IMR-90 (cell line): Measurements from ENCODE around the gene CDC42EP1. TPM values are rescaled to one million over a fixed set of nuclear protein-coding genes. Genes with fewer than 3 reads are reported as not detected.

ENCODE experiments used
- ATAC-seq: fragments of 200-7000 bp; cut with Tn5 transposase; 2 replicates; pipeline ENCODE4 v1.9.1; 2020; ENCODE audit warnings: low read depth, mild to moderate bottlenecking, moderate library complexity
- BruUV-seq: library from RNA; stranded (reverse); fragments of 400-500 nt; replicated peaks from 2 replicates; lab custom pipeline; 2021; lab: Mats Ljungman, UMichigan
- CTCF ChIA-PET: fragments of 300-600 bp; formaldehyde crosslinking; extraction: SDS; loops from one replicate; lab custom pipeline; 2021; ENCODE audit warnings: antibody characterized with exemption; lab: Yijun Ruan, JAX
- POLR2A ChIA-PET: fragments of 300-600 bp; sonication (Branson Sonifier 250); formaldehyde crosslinking; loops from one replicate; lab custom pipeline; 2022; ENCODE audit warnings: antibody characterized with exemption; ENCODE audit not compliant: unreplicated experiment; lab: Charles Lee
- DNase-seq: peaks from one replicate; pipeline ENCODE4 v3.0.0; 2013
- H2AFZ ChIP-seq: replicated peaks from 2 replicates; pipeline ENCODE3; 2013; ENCODE audit warnings: low read length, mild to moderate bottlenecking; ENCODE audit not compliant: poor library complexity
- H2AK5ac ChIP-seq: 2 replicates; pipeline ENCODE4 v1.6.1; 2013; ENCODE audit warnings: low read depth, low read length, inconsistent platforms
- H2AK9ac ChIP-seq: replicated peaks from 2 replicates; pipeline ENCODE3; 2013; ENCODE audit warnings: mild to moderate bottlenecking, low read depth, low read length, moderate library complexity; ENCODE audit not compliant: poor library complexity
- H2BK120ac ChIP-seq: 2 replicates; pipeline ENCODE4 v1.6.1; 2013; ENCODE audit warnings: low read depth, low read length, inconsistent platforms
- H2BK15ac ChIP-seq: 3 replicates; pipeline ENCODE4 v1.6.1; 2013; ENCODE audit warnings: low read depth, low read length, inconsistent platforms
- H2BK20ac ChIP-seq: 2 replicates; pipeline ENCODE4 v1.6.1; 2013; ENCODE audit warnings: low read depth, mild to moderate bottlenecking, inconsistent platforms, low read length, moderate library complexity
- H2BK5ac ChIP-seq: 2 replicates; pipeline ENCODE4 v1.6.1; 2013; ENCODE audit warnings: mild to moderate bottlenecking, low read depth, low read length, inconsistent platforms; ENCODE audit not compliant: poor library complexity, severe bottlenecking
- H3K14ac ChIP-seq: replicated peaks from 2 replicates; pipeline ENCODE4 v1.6.1; 2013; ENCODE audit warnings: low read depth, low read length, inconsistent platforms
- H3K18ac ChIP-seq: 2 replicates; pipeline ENCODE4 v1.6.1; 2013; ENCODE audit warnings: low read depth, low read length, control low read depth
- H3K23ac ChIP-seq: 2 replicates; pipeline ENCODE4 v1.6.1; 2013; ENCODE audit warnings: low read depth, low read length, inconsistent platforms
- H3K27ac ChIP-seq: 2 replicates; pipeline ENCODE4 v1.5.1; 2013; ENCODE audit warnings: mild to moderate bottlenecking, control low read depth, low read length; ENCODE audit not compliant: insufficient read depth
- H3K27me3 ChIP-seq: 2 replicates; pipeline ENCODE4 v1.6.1; 2013; ENCODE audit warnings: low read length; ENCODE audit not compliant: control insufficient read depth, insufficient read depth
- H3K36me3 ChIP-seq: 2 replicates; pipeline ENCODE4 v1.6.1; 2013; ENCODE audit warnings: low read length, mixed read lengths; ENCODE audit not compliant: control insufficient read depth, insufficient read depth
- H3K4ac ChIP-seq: 2 replicates; pipeline ENCODE4 v1.6.1; 2013; ENCODE audit warnings: low read depth, low read length, inconsistent platforms
- H3K4me1 ChIP-seq: 2 replicates; pipeline ENCODE4 v1.6.1; 2013; ENCODE audit warnings: low read length, mixed read lengths; ENCODE audit not compliant: control insufficient read depth, insufficient read depth
- H3K4me2 ChIP-seq: 2 replicates; pipeline ENCODE4 v1.6.1; 2013; ENCODE audit warnings: low read depth, mild to moderate bottlenecking, control low read depth, low read length, moderate library complexity
- H3K4me3 ChIP-seq: 2 replicates; pipeline ENCODE4 v1.5.1; 2013; ENCODE audit warnings: low read depth, mild to moderate bottlenecking, control low read depth, low read length, moderate library complexity; ENCODE audit not compliant: insufficient read depth
- H3K56ac ChIP-seq: 2 replicates; pipeline ENCODE4 v1.6.1; 2013; ENCODE audit warnings: low read length, inconsistent platforms; ENCODE audit not compliant: insufficient read depth; ENCODE audit errors: extremely low read depth
- H3K79me1 ChIP-seq, 2 experiments: 2 replicates each; pipeline ENCODE4 v1.6.1; 2013; ENCODE audit warnings: low read length in 2 of 2, inconsistent platforms in 1 of 2, low read depth in 1 of 2
- H3K9ac ChIP-seq: 2 replicates; pipeline ENCODE4 v1.6.1; 2013; ENCODE audit warnings: low read depth, low read length, control low read depth
- H3K9me1 ChIP-seq: 2 replicates; pipeline ENCODE4 v1.6.1; 2013; ENCODE audit warnings: low read length, inconsistent platforms; ENCODE audit not compliant: insufficient read depth
- H3K9me3 ChIP-seq: 2 replicates; pipeline ENCODE4 v1.6.1; 2013; ENCODE audit warnings: low read length; ENCODE audit not compliant: control insufficient read depth, insufficient read depth
- H4K20me1 ChIP-seq: 2 replicates; pipeline ENCODE4 v1.6.1; 2013; ENCODE audit warnings: low read length, inconsistent platforms; ENCODE audit not compliant: insufficient read depth
- H4K5ac ChIP-seq: 2 replicates; pipeline ENCODE4 v1.6.1; 2013; ENCODE audit warnings: mild to moderate bottlenecking, low read depth, low read length, control low read depth
- H4K8ac ChIP-seq, 2 experiments: 2 replicates each; pipeline ENCODE4 v1.6.1; 2013; ENCODE audit warnings: low read depth in 2 of 2, low read length in 2 of 2, control low read depth in 1 of 2, inconsistent platforms in 1 of 2
- H4K91ac ChIP-seq: 2 replicates; pipeline ENCODE4 v1.6.1; 2013; ENCODE audit warnings: low read depth, low read length, inconsistent platforms; ENCODE audit not compliant: insufficient read depth
- POLR2A ChIP-seq: IDR thresholded peaks from 2 replicates; pipeline ENCODE4 v1.6.1; 2012; ENCODE audit warnings: mild to moderate bottlenecking, low read depth, low read length
- WGBS, 2 experiments: methylation state at CpG; one replicate each; pipeline versions ENCODE4 v1.1.5 to v1.1.7; 2013; ENCODE audit warnings: missing lambda C conversion rate in 2 of 2; ENCODE audit not compliant: insufficient read length in 1 of 2; ENCODE audit errors: extremely low coverage in 2 of 2; 5-methylcytosine and 5-hydroxymethylcytosine counted together
- dilution Hi-C: fragments of 300-500 bp; cut with HindIII; formaldehyde crosslinking; loops from one replicate; pipeline ENCODE4 v1.14.3; 2018; ENCODE audit warnings: low sequenced_read_pairs; ENCODE audit not compliant: unreplicated experiment
- in situ Hi-C: fragments of 300-500 bp; cut with MboI; formaldehyde crosslinking; loops from 3 replicates; pipeline ENCODE4 v1.14.3; 2019; ENCODE audit warnings: low sequenced_read_pairs, inconsistent platforms, mixed read lengths
- intact Hi-C: fragments of 100-400 bp; cut with micrococcal nuclease; formaldehyde crosslinking; loops from 2 replicates; pipeline ENCODE4 v1.10.0; 2022
- polyA plus RNA-seq, 3 experiments: library from polyadenylated mRNA; depleted of rRNA; stranded (reverse); fragments of >200 nt; gene quantifications; 2 replicates each; pipeline ENCODE4 v1.2.3, GENCODE V29; 2012; ENCODE audit warnings: low replicate concordance in 1 of 3
- total RNA-seq: library from RNA; depleted of rRNA; stranded (reverse); fragments of >200 nt; gene quantifications from 2 replicates; pipeline ENCODE4 v1.2.3, GENCODE V29; 2012

The CDC42EP1 gene
- total and polyA plus RNA-seq, 2 of the 4 experiments (the other 2 are of a cell fraction) = 4.7 to 47.3 TPM

- Histone ChIP-seq H3K4me1 (no peaks in the 10 kb centered on the region), H3K18ac (no peak overlapping the region), H4K91ac (no peak overlapping the region), H2AK5ac (no peak overlapping the region), H3K36me3 (no peaks in the 10 kb centered on the region), H3K14ac (no peak overlapping the region), H3K9me3 (no peaks in the 10 kb centered on the region), H4K5ac (no peak overlapping the region), H2BK5ac (no peak overlapping the region), H3K4me3 (no peak overlapping the region), H4K20me1 (no peaks in the 10 kb centered on the region), H2AK9ac (no peak overlapping the region), H2BK120ac (no peak overlapping the region), H3K4ac (no peak overlapping the region), H3K23ac (no peak overlapping the region), H3K9me1 (no peaks in the 10 kb centered on the region), H3K27me3 (peaks cover 8% of the 10 kb centered on the region; the same call in 1 of the 2 replicates), H3K4me2 (no peak overlapping the region), H2BK15ac (no peak overlapping the region), H3K9ac (no peak overlapping the region), H4K8ac (no peak overlapping the region), H2AFZ (no peak overlapping the region), H2BK20ac (no peak overlapping the region), H3K56ac (no peak overlapping the region), H3K79me1 (no peaks in the 10 kb centered on the region), H3K27ac (no peak overlapping the region)
- intact Hi-C loops (no loop called here), in situ Hi-C loops (no loop called here), dilution Hi-C loops (no loop called here)
- no peak for DNase-seq
- no TSS peak for BruUV-seq
- TF ChIP-seq POLR2A = no peak
- WGBS, 2 experiments = 25% methylated on average over 1 of the region's 9 CpGs; no CpG with 5 or more reads in 1 of the 2 experiments
- ChIA-PET POLR2A (no interaction called here), CTCF (no interaction called here)
- no peak for ATAC-seq
Measured at GRCh38 chr22:37581504-37581903, 21.2 kb downstream of the CDC42EP1 start.
